HG02973 (cell line): ENCODE measurements around the gene GRPR.

ENCODE experiments used
- ATAC-seq: cut with Tn5 transposase; IDR thresholded peaks from one replicate; pipeline ENCODE4 v1.9.1; 2021; ENCODE audit warnings: moderate library complexity; ENCODE audit not compliant: unreplicated experiment

Gene GRPR

DNA sequence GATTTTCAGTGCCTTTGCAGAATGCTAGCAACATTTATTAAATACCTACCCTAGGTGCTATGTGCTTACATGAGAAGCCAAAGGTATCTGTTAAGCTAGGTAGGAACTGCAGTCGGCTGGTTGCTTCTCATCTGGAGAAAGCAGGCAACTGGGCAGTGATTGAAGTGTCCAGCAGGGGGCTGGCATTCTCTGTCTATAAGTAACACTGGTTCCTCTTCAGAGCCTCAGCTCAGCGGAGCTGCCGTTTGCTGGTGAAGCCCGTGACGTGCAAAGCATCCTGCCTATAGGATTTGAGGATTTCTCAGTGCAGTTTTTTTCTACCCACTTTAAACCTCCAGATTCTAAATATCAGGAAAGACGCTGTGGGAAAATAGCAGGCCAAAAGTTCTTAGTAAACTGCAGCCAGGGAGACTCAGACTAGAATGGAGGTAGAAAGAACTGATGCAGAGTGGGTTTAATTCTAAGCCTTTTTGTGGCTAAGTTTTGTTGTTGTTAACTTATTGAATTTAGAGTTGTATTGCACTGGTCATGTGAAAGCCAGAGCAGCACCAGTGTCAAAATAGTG, at the start of gene GRPR:
Gene GRPR (plus strand): TSS at position 344 of the 565 bp plus-strand sequence. CDS start 389 bp downstream, outside the sequence.
- peak; percentile 53 for ATAC-seq

- ATAC-seq = no peak
Observed at GRCh38 chrX:16075087-16075486, 48.3 kb upstream of the GRPR start.

DNA sequence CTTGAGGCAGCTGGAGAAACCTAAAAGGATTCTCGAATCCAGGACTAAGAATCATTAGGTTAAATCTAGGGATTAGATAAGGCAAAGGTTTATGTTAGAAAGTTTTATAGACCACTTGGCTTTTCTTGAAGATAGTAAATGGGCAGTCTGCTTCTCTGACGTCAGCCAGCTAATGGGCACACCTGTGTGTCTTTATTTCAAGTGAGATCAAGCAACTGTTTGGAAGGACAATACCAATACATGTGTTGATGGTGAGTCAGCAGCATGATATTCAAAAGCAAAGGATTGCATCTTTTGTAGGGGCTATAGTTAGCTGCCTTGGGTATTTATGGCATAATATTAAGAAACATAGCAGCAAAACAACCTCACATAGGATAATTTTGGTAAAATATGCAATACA, 46.5 kb upstream of the GRPR start:
- ATAC-seq = no peak

DNA sequence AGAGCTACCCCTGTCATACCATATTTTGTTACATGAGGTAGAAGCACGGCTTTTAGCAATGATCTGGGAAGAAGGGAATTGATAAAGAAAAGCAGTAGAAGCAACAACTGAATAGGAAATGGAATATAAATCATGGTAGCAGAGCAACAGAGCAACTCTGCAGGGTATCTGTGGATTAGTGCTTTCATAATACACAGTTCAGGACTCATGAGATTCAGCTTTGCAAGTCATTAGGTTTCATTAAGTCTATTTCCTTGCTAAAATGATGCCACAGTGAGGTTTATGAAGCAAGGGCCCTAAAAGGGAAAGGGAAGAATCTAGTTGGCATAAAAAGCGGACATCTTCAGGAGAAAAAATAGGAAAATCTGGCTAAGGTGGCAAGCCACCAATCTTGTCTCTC, 45.6 kb upstream of the GRPR start:
- no peak for ATAC-seq

GRCh38 chrX:16081357-16081756, 42.0 kb upstream of the GRPR start:
- ATAC-seq = no peak

GRCh38 chrX:16082470-16083085, 40.8 kb upstream of the GRPR start:
- no peak for ATAC-seq

- no peak for ATAC-seq
Observed at GRCh38 chrX:16087076-16087475, 36.3 kb upstream of the GRPR start.

DNA sequence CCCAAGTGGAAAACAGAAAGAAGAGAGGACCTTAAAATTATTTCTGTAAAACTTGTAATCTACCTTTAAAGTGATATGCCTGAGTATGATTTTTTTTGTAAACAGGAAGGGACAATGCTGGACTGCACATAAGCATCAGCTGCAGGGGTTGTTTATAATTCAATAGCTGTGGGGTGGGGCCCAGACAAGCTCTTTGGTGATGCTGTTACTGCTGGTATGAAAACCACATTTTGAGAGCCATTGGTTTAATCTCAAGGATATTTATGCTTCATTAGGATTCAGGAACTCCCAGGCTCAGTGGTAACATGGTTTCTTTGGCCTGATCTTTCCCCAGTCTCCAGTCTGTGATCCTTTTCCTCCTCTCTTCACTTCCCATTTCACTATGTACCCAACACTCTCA, 34.3 kb upstream of the GRPR start:
- ATAC-seq = no peak

DNA sequence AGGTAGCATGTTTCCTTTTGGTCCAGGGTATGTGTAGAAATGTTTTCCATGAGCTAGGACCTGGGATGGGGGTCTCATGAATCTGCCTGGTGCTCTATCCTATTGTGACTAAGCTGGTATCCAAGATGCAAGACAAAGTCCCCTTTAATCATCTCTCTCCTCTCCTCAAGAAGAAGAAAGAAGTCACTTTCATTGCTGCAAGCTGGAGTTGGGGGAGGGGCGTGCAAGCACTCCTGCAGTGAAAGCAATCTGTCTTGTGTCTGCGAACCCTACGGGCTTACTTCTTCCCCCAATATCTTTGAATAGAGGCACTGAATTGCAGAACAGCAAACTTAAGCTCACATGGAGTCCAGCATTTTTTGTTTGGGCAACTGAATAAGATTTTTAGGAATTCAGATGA, 27.2 kb upstream of the GRPR start:
- ATAC-seq = no peak

GRCh38 chrX:16100673-16101072, 22.7 kb upstream of the GRPR start:
- no peak for ATAC-seq

GRCh38 chrX:16101581-16101980, 21.8 kb upstream of the GRPR start:
- ATAC-seq = no peak

GRCh38 chrX:16103625-16104024, 19.7 kb upstream of the GRPR start:
- ATAC-seq = no peak

GRCh38 chrX:16112428-16112827, 10.9 kb upstream of the GRPR start:
- no peak for ATAC-seq

DNA sequence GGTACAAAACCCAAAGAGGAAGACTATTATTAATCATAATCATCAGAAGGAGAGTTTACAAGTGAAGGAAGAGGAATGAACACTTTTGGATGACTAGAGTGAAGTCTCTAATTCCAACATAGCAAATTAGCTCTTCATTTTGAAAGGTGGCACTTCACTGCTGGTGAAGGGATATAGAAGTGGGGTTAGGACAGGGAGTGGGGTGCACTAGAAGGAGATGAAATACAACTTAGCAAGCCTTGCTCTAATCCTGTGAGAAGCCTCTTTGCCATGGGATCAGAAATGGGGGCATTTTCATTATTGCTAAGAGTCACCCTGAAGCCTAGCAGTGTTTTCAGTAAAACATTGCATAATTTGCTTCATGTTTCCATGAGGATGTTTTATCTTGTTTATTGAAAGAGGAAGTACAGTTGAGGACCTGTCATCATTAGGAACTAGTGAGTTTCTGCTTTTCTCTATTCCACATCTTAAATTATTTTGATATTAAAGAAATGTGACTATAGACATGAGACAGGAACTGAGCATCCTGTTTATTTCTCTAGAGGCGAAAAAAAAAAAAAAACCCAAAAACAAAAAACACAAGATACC, 9.3 kb upstream of the GRPR start:
- ATAC-seq = no peak

- no peak for ATAC-seq
Observed at GRCh38 chrX:16114611-16115010, 8.8 kb upstream of the GRPR start.

DNA sequence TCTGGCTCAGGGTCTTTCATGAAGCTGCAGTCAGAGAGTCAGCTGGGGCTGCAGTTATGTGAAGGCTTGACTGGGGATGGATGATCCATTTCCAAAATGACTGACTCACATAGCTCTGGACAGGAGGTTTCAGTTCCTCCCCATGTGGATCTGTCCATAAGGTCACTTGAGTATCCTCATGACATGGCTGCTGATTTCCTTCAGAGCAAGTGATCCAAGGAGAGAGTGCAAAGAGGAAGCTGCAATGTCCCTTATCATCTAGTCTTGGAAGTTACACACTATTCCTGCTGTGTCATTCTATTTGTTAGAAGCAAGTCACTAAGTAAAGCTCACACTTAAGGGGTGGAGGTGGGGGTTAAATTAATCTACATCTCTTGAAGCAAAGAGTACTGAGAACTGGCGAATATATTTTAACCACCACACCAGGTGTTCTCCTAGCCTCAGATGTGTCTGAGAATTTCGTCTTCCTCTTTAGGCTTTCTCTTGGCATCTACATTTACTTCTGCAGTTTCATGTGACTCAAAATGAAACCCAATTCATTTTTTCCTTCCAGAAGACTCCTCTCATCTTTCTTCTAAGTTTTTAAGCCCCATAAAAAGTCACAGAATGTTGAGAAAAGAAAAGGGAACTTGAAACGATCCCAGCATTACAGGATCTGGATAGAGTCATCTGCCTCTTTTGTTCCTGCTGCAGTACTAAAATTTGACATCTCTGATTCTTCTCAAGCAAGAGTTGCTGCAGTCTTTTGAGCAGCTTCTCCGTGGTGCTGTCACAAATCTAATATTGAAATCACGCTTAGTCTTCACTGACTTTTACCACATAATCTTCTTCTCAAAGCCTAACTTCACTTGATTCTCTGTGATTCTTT, 3.8 kb upstream of the GRPR start:
- peak; percentile 84 for ATAC-seq

DNA sequence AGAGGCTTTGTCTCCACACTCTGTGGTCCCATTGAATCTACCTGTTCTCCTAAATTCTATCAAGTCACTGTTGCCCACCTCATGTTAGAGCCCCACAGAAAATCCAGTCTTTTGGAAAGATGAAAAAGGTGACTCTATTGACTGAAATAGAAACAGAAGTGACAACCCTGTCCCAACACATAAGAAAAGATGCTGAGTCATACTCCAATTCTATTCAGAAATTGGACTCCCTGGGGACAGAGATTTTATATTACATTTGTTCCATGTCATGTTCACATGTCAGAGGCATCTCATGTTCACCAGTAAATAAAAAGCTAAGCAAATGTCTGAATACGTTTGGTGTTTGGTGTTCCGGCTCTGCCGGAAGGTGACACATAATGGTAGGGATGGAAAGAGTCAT, 2.9 kb upstream of the GRPR start:
- no peak for ATAC-seq

DNA sequence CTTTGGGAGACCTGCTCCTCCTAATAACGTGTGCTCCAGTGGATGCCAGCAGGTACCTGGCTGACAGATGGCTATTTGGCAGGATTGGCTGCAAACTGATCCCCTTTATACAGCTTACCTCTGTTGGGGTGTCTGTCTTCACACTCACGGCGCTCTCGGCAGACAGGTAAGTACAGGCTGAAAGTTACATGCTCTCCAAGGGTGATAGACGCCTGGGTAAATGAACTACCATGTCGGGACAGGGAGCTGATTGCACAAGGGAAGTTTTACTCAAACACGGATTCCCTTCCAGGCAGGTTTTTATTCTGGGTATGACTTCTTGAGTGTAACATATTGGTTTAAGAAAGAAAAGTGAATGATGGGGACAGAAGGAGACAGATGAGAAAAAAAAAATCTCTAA, 836 bp downstream of the GRPR start:
- ATAC-seq = no peak

DNA sequence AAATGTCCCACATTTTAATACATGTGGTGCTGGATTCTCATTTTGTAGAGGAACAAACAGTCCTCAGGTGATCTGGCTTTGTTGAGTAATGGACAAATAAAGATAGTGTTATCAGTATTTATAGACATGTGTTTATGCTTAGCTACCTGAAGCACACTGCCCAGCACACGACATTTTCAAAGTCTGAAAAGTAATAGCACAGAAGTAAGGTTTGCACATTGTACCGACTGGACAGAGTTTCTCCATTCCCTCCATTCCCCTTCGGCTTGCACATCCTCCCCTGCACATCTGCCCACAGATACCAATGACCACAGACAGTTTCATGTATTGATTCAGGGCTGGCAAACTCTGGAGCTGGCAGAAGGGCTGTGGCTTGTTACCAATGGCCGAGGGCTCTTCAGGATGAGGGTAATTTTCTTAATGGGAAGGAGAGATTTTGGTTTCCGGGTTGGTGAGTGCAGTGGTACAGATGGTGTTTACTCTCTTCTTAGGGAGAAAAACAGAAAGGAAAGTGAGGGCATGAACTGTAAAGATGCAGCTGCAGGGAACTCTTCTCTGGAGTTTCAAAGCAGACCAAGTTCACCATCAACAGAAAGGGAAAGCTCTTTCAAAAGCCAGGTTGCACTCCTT, 2.3 kb downstream of the GRPR start:
- ATAC-seq = no peak

GRCh38 chrX:16130707-16131106, 7.3 kb downstream of the GRPR start:
- ATAC-seq = no peak

DNA sequence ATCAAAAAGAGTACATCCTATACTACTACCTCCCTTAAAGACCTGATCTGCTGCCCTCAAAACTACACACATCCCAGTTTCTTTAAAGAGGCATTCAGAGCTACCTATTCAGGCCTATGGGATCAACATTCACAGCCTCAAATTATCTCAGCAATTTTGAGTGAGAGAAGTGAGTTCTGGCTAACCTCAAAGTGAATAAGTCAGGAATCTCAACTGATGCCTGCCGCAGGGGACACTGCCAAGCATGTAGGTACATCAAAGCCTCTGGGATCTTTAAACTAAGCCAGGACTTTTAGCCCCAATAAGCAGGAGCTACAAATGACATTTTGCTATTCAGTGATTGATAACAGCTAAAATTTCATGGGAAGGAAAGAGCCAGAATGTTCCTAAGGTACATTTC, 11.6 kb downstream of the GRPR start:
- ATAC-seq = no peak
